GM13977 (cell line): ENCODE results near the gene SGPP2.
"Not testable (repeated sequence)": the region's sequence is repeated elsewhere in the genome, so short reads cannot be mapped to it uniquely, and the experiment has no call there.

Experiments used
- DNase-seq: peaks from one replicate; pipeline ENCODE4 v3.0.0; 2012; ENCODE audit warnings: low spot score
- CTCF ChIP-seq: IDR thresholded peaks from 2 replicates; pipeline ENCODE4 v1.5.1; 2012; ENCODE audit warnings: mild to moderate bottlenecking, control low read depth; ENCODE audit not compliant: insufficient read depth; ENCODE audit errors: extremely low read depth, missing control alignments
- in situ Hi-C: fragments of 300-500 bp; cut with MboI; formaldehyde crosslinking; loops from one replicate; pipeline ENCODE4 v1.12.0; 2022; ENCODE audit warnings: low sequenced_read_pairs, low pct_unique_long_range_greater_than_20kb, mixed read lengths, inconsistent platforms; ENCODE audit not compliant: unreplicated experiment

The SGPP2 gene

DNA sequence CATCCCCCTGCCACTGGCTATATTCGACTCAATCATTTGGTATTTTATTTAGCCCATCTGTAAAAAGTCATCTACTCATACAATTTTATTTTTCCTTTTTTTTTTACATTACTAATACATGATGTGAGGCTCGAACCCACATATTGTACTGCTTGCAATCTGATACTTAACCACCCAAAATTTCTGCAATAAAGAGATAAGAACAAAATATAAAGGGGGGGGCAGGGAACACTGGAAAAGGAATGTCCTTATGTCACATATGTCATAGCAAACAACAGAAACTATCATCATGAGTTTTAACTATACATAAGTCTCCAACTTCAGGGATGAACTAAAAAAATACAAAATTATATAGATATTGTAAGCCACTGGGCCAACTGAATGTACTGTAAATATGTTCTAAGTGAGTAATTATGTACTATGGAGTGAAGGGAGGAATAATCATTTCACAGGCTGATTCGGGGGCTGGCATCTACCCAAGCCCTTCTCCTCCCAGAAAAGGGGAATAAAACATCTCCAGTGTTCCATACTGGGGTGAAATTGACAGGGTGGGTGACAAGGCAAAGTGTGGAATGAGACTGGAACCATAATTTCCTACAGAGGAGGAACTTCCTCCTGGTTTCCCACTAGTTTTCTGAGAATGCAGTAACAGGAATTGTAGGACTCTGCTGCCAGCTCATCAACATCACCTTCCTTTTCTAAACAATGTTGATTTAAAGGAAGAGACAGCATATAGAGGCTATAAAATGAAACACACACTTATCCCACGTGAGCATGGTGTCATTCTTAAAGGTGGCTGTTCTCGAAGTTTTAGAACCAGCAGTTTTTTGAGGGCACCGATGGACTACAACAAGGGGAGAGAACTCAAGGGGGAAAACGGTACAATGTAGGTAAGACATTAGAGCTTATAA lies 152.1 kb downstream of the SGPP2 start:
- in situ Hi-C loops, result no loop called here
- no peak for TF ChIP-seq CTCF
- no peak for DNase-seq

DNA sequence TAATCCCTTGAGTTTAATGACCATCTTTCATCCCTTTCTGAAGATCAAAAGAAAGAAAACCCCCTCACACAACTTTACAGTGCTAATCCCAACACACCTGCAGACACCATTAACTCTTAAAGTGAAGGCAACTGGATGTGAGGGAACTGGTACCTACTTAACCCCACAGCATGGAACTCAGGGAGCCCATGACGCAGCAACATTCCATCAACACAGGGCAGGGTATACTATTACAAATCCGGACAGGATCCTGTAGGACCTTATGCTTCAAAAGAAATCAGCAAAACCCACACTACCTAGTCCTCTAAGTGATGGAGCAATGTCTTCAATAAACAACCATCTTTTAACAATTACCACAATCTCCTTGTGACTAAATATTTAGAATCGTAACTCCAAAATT lies 153.0 kb downstream of the SGPP2 start:
- no peak for TF ChIP-seq CTCF
- in situ Hi-C loops, result no loop called here
- no peak for DNase-seq

- no peak for DNase-seq
- in situ Hi-C loops, result no loop called here
- peak; percentile 13 for TF ChIP-seq CTCF
Observed at GRCh38 chr2:222582928-222583327, 158.6 kb downstream of the SGPP2 start.

- DNase-seq, in situ Hi-C loops: not testable (repeated sequence)
Observed at GRCh38 chr2:222584589-222584988, 160.2 kb downstream of the SGPP2 start.

DNA sequence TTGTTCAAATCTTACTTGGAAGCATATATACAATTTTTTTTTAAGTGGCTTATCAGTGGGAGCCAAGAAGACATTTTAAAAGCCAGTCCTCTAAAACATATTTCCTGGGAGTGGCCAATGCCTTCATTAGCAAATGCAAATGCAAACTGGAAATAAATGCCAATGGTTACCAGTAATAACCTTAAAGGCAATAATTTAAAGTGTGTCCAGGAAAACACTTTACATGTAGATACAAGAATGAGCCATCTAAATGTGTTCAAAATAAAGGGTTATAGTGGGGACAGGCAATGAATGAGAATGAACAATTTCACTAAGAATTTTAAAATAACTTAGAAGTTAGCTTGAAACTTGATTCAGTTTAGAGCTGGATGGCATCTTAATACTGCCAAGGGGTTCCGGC lies 167.3 kb downstream of the SGPP2 start:
- in situ Hi-C loops, result no loop called here
- no peak for TF ChIP-seq CTCF
- DNase-seq, result no peak

DNA sequence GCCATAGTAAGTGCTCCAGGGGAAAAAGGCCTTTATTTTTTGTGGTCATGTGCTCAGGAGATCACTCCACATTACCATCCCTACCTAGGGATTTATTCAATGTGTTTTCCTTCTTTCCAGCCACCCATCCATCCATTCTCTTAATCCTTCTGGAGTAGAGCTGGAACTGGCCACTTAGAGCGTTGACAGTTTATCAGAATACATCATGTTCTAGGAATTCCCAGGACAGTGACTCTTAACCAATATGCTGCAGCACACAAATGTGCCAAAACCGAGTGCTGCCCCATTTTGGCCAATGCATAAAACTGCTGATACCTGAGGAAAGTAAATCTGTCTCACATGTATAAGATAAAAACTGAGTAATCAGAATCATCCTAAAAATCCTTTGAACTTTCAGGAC lies 167.8 kb downstream of the SGPP2 start:
- no peak for TF ChIP-seq CTCF
- in situ Hi-C loops, result no loop called here
- no peak for DNase-seq

DNA sequence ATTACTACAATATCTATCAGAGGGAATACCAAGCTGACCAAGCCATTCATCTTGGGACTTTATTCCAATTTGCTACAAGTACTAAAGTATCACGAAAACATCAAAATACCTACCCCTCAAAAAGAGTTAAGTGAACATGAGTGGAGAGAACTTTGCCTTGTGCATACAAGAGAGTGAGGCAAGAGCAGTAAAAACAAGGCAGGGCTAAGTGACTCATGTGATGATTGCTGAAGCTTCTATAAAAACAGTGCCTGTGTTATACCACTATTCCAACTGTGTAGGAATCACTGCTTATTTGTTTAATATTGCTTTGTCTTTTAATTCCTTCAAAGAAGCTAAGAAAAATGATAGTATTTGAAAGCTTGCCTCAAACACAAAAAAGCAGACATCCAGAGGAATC lies 170.3 kb downstream of the SGPP2 start:
- DNase-seq, result no peak
- no peak for TF ChIP-seq CTCF

More for the DNA sequence above, 170.3 kb downstream of the SGPP2 start:
- in situ Hi-C loops, result no loop called here
